ENCODE results near the gene CRACR2A. TPM values are rescaled to one million over a fixed set of nuclear protein-coding genes. Genes with fewer than 3 reads are reported as not detected.

CRACR2A gene
- total RNA-seq, 4 donors from 2014 or later: 2.2 to 11.8 (median 5.0) TPM

- ATAC-seq (ENCODE audit: low FRiP score): no peak
- TF ChIP-seq, protein P1, sequence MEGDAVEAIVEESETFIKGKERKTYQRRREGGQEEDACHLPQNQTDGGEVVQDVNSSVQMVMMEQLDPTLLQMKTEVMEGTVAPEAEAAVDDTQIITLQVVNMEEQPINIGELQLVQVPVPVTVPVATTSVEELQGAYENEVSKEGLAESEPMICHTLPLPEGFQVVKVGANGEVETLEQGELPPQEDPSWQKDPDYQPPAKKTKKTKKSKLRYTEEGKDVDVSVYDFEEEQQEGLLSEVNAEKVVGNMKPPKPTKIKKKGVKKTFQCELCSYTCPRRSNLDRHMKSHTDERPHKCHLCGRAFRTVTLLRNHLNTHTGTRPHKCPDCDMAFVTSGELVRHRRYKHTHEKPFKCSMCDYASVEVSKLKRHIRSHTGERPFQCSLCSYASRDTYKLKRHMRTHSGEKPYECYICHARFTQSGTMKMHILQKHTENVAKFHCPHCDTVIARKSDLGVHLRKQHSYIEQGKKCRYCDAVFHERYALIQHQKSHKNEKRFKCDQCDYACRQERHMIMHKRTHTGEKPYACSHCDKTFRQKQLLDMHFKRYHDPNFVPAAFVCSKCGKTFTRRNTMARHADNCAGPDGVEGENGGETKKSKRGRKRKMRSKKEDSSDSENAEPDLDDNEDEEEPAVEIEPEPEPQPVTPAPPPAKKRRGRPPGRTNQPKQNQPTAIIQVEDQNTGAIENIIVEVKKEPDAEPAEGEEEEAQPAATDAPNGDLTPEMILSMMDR (IDR thresholded peaks at IDR 0.05): no peak
Observed at GRCh38 chr12:3753544-3754284, 805 bp upstream of the CRACR2A start.

GRCh38 chr12:3752096-3752709, 706 bp downstream of the CRACR2A start:
- ATAC-seq (ENCODE audit: low FRiP score) (no peak), DNase-seq (ENCODE audit: low spot score) (no peak)
- TF ChIP-seq, protein P1 (IDR thresholded peaks at IDR 0.05): no peak

More at GRCh38 chr12:3753544-3754284, 805 bp upstream of the CRACR2A start:
- DNase-seq (ENCODE audit: low spot score): no peak

DNA sequence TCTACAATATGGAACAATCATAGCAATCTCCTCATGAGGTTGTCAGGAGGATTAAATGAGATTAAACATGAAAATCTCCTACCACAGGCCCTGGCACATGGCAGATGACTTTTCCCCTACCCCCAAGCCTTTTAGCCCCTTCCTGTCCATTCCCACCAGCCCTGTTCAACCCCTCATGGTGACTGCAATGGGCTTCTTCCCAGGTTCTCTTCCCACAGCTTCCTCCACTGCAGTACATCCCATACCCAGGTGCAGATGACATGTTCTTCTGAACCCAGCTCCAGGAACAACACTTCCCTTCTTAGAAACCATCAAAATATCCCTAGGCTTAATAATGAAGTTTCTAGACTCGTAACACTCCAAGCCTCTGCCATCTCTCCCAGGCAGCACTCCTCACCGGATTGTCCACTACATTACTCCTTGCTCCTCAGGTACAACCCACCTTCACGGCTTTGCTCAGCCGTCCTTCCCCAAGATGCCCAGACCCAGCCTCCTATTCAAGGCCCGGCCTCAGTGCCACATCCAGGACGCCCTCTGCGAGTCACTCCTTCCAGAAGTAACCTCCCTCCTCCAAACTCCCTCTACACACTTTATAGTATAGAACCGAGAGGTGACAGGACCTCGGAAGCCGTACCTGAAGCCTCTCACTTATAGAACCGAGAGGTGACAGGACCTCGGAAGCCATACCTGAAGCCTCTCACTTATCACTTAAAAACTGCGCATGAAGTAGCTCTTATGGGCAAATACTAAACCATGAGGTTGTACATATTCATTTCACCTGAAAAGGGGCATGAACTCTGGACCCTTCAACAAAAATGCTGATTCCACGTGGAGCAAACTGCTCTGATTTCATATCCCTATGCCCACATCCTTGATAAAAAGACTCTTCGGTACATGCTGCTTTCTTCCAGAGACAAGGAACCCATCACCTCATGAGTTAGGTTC, 1.5 kb downstream of the CRACR2A start:
- TF ChIP-seq, protein P1 (IDR thresholded peaks at IDR 0.05): no peak
- ATAC-seq (ENCODE audit: low FRiP score) (no peak), DNase-seq (ENCODE audit: low spot score) (no peak)

- no peak for ATAC-seq (ENCODE audit: low FRiP score)
- TF ChIP-seq, protein P1 (IDR thresholded peaks at IDR 0.05): no peak
- DNase-seq (ENCODE audit: low spot score): no peak
Observed at GRCh38 chr12:3750616-3751015, 2.3 kb downstream of the CRACR2A start.

DNA sequence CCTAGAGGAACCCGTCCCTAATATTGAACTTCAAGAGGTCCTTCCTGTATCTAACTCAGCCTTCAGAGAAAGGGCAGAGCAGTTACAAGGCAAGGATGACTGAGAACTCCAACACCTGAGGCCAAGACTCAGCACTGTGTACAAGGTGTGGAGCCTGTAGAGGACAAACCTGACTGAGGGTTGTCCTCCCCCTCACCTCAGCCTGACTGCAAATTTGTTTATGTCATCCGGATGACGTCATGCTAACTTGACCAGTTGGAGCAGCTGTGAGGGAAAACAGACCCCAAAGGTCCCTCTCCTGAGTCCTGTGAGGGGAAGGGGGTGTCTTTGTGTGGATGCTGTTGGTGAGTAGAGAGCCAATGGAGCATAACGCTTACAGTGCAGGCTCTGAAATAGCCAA, 4.3 kb downstream of the CRACR2A start:
- no peak for ATAC-seq (ENCODE audit: low FRiP score)
- DNase-seq (ENCODE audit: low spot score): no peak
- TF ChIP-seq, protein P1 (IDR thresholded peaks at IDR 0.05): no peak

DNA sequence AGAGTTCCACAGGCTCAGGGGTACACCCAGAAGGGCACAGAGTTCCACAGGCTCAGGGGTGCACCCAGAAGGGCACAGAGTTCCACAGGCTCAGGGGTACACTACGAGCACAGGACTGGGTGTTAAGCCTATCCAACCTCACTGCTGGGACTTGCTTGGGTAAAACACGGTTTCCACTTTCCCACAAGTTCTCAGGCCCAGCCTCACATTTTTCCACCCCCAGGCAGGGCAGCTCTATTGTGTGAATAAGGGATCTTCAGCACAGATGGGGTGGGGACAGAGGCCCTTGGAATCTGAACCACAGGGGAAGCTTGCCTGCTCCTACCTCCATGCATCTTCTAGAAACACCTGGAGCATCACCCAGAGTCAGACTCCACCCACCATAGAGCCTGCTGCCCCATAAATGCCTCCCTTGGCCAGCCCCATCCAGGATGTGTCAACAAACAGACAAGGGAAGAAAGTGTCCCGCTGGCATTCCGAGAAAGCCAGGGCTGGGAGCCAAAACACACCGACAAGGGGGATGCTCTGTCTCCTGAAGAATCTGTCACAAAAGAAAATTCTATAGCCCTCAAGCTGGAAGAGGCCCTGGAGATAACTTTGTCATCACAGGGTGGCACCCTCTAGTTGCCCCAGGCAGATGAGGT, 4.8 kb downstream of the CRACR2A start:
- ATAC-seq (ENCODE audit: low FRiP score) (no peak), DNase-seq (ENCODE audit: low spot score) (no peak)
- TF ChIP-seq, protein P1 (IDR thresholded peaks at IDR 0.05): no peak

All from omental fat pad (tissue), 4 donors.